ENCODE measurements around the gene CBX4.

GRCh38 chr17:79845601-79845949 is 6.3 kb upstream of the CBX4 start:
- TF ChIP-seq CTCF (IDR thresholded peaks at IDR 0.05), result no peak
- no peak for TF ChIP-seq POLR2A (IDR thresholded peaks at IDR 0.05)
